HEK293T (cell line): ENCODE results near the gene BPIFB4.

Experiments
- ARNT ChIP-seq: fragments of 450-650 bp; IDR thresholded peaks from 2 replicates; pipeline ENCODE4 v1.6.1; 2017; ENCODE audit warnings: mild to moderate bottlenecking
- BHLHE40 ChIP-seq: fragments of 450-650 bp; IDR thresholded peaks from 2 replicates; pipeline ENCODE4 v1.6.1; 2016; ENCODE audit warnings: mild to moderate bottlenecking, moderate library complexity, borderline replicate concordance
- FOXM1 ChIP-seq: fragments of 450-650 bp; IDR thresholded peaks from 2 replicates; pipeline ENCODE4 v1.6.1; 2017; ENCODE audit warnings: mild to moderate bottlenecking, borderline replicate concordance
- L3MBTL2 ChIP-seq: fragments of 450-650 bp; conservative IDR thresholded peaks from 2 replicates; pipeline ENCODE4 v1.6.1; 2016; ENCODE audit warnings: mild to moderate bottlenecking
- NFRKB ChIP-seq: fragments of 450-650 bp; IDR thresholded peaks from 2 replicates; pipeline ENCODE4 v1.6.1; 2016; ENCODE audit warnings: mild to moderate bottlenecking, moderate library complexity
- SP1 ChIP-seq: fragments of 450-650 bp; IDR thresholded peaks from 2 replicates; pipeline ENCODE4 v1.6.1; 2017
- ZNF384 ChIP-seq: fragments of 450-650 bp; IDR thresholded peaks from 2 replicates; pipeline ENCODE4 v1.6.1; 2016

DNA sequence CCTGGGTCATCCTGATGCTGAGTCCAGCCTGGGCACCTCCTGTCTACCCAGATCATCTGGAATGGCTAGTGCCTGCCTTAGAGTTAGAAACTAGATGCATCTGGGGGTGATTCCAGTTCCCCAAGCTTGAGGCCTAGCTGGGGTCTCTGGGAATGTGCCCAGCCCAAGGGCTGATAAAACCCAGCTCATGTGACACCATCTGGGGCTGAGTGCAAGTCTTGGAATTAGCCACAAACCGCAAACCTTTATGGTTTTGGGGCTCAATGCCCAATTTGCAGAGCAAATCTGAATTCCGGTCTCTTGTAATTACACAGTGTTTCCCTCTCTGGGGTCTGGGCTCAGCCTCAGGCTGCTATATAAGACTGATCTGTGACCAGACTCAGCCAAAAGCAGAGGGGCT lies at the start of gene BPIFB4:
- TF ChIP-seq NFRKB: no peak
- no peak for TF ChIP-seq SP1
- TF ChIP-seq ZNF384: no peak
- no peak for TF ChIP-seq BHLHE40
- TF ChIP-seq FOXM1: no peak
- TF ChIP-seq L3MBTL2: no peak
- no peak for TF ChIP-seq ARNT
